Right lobe of liver (tissue), 4 donors: ENCODE measurements around the gene CDCA4.

Source experiments
- POLR2A ChIP-seq: fragments of 450-650 bp; IDR thresholded peaks from one replicate; pipeline ENCODE4 v1.6.1; 2017; ENCODE audit warnings: antibody characterized with exemption, mild to moderate bottlenecking
- TF ChIP-seq, protein P1 (sequence below), 4 donors: fragments of 200-600 bp in 3 of 4; fragments of 450-650 bp in 1 of 4; IDR thresholded peaks; one replicate each; pipeline versions ENCODE4 v1.5.1 to v1.8.0; 2016 to 2022; ENCODE audit warnings: antibody characterized with exemption in 4 of 4, mild to moderate bottlenecking in 2 of 4
- donor health status: DM: no; HTN: no; CAD: no.
- donor health status: DM: no; HTN: no; CAD: no.
- donor health status: DM: no; HTN: yes; CAD: no.

DNA sequence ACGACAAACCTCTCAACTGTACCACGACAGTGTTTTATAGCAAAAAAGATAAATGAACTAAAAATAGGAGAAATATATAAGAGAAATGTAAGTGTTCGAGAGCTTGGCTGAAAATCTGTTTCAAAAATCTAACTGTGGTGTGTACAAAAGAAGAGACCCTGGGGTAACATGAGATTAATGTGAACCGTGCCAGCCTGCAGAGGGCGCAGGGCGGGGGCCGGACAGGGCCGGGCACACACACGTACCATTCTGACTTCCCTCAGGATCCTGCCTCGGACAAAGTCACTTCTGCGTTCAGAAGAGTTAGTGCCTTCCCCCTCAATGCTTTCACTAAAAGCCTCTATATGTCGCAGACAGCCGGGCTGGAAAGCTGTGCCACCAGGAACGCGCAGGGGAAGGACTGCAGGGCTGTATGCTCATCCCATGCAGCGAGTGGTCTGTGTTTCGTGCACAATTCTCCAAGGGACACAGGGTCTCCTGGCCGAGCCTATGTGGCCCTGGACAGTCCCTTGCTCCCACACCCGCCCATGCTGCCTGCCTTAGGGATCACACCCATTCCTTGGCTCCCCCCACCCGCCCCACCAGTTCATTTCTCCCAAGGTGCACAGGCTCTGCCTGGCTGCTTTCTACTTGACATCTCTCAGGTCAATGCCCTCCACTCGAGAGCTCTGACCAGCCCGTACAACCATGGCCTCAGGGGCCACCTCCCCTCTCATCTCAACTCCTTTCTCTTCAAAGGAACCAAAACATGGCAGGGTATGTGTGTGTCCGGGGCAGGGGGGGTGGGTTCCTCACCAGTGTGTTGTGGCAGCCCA, 8.5 kb downstream of the CDCA4 start:
- TF ChIP-seq, protein P1, sequence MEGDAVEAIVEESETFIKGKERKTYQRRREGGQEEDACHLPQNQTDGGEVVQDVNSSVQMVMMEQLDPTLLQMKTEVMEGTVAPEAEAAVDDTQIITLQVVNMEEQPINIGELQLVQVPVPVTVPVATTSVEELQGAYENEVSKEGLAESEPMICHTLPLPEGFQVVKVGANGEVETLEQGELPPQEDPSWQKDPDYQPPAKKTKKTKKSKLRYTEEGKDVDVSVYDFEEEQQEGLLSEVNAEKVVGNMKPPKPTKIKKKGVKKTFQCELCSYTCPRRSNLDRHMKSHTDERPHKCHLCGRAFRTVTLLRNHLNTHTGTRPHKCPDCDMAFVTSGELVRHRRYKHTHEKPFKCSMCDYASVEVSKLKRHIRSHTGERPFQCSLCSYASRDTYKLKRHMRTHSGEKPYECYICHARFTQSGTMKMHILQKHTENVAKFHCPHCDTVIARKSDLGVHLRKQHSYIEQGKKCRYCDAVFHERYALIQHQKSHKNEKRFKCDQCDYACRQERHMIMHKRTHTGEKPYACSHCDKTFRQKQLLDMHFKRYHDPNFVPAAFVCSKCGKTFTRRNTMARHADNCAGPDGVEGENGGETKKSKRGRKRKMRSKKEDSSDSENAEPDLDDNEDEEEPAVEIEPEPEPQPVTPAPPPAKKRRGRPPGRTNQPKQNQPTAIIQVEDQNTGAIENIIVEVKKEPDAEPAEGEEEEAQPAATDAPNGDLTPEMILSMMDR (IDR thresholded peaks at IDR 0.05), result no peak
- TF ChIP-seq POLR2A, result no peak
